Epithelial cell of esophagus (primary cell): ENCODE measurements around the gene PRELID1.
A peak's percentile ranks its signal among the peaks of the same experiment; 100 is the strongest.
"Not testable (repeated sequence)": the region's sequence is repeated elsewhere in the genome, so short reads cannot be mapped to it uniquely, and the experiment has no call there.

ENCODE experiments used
- DNase-seq: peaks from one replicate; pipeline ENCODE4 v3.0.0; 2010; ENCODE audit warnings: low read depth
- H3K4me3 ChIP-seq: 2 replicates; pipeline ENCODE4 v1.5.1; 2011; ENCODE audit warnings: mild to moderate bottlenecking, low read length, control low read depth
- TF ChIP-seq, protein P1 (sequence below): IDR thresholded peaks from 2 replicates; pipeline ENCODE4 v1.5.1; 2011; ENCODE audit warnings: low read depth, mild to moderate bottlenecking, low read length, control low read depth, inconsistent platforms; ENCODE audit not compliant: insufficient read depth; ENCODE audit errors: missing control alignments

PRELID1 gene

DNA sequence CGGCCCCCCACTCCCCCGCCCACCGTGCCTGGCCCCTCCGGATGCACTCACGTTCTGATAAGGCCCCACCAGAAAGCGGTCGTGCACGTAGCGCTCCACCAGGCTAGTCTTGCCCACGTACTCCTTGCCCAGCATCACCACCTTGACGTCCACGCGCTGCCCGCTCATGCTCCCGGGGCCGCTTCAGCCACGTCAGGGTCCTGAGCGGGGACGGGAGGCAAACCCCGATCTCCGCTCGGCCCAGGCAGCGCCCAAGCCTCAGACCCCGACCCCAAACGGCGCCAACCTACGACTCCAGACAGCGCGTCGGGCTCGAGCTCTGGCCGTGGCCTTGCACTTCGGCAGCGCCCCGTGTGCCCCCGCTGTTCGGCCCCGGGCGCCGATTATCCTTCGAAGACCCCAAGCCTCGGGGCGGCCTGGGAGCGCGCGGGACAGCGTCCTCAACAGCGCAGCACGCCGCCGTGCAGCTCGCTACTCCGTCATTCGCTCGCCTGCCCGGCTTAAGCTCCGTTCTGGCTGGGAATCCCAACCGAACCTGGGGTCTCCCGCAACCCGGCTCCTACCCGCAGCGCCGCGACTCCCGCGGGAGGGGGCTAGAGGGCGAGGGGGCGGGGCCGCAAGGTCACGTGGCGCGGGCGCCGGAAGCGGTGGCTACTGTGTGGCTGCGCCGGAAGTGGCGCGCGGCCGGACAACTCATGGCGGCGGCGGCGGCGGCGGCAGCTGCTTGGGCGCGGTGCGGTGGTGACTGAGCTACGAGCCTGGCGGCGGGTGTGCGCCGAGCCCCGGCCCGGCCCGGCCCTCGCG, at the start of gene PRELID1, which contains the start of gene RAB24:
TSS of gene PRELID1 (plus strand) at position 679 of the 804 bp plus-strand sequence. CDS start 187 bp downstream, outside the sequence.
TSS of gene RAB24 (minus strand) at position 599 of the 804 bp plus-strand sequence. CDS start at position 168, 431 bp downstream.
- DNase-seq = peak; percentile 91
- TF ChIP-seq, protein P1, sequence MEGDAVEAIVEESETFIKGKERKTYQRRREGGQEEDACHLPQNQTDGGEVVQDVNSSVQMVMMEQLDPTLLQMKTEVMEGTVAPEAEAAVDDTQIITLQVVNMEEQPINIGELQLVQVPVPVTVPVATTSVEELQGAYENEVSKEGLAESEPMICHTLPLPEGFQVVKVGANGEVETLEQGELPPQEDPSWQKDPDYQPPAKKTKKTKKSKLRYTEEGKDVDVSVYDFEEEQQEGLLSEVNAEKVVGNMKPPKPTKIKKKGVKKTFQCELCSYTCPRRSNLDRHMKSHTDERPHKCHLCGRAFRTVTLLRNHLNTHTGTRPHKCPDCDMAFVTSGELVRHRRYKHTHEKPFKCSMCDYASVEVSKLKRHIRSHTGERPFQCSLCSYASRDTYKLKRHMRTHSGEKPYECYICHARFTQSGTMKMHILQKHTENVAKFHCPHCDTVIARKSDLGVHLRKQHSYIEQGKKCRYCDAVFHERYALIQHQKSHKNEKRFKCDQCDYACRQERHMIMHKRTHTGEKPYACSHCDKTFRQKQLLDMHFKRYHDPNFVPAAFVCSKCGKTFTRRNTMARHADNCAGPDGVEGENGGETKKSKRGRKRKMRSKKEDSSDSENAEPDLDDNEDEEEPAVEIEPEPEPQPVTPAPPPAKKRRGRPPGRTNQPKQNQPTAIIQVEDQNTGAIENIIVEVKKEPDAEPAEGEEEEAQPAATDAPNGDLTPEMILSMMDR = peak; percentile 24
- peak within 1 kb of the TSS; percentile 89 for H3K4me3 ChIP-seq

DNA sequence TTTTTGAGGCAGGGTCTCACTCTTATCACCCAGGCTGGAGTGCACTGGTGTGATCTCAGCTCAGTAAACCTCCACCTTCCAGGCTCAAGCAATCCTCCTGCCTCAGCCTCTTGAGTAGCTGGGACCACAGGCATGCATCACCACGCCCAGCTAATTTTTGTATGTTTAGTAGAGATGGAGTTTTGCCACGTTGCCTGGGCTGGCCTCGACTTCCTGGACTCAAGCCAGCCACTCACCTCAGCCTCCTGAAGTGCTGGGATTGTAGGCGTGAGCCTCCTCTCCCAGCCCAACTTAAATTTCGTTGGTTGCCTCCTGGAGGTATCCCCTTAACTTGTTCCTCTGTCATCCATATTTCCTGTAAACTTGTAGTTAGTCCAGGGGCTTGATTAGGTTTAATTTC, 47.3 kb upstream of the PRELID1 start:
- TF ChIP-seq, protein P1 = no peak
- no peak overlapping the region for H3K4me3 ChIP-seq
- DNase-seq = peak; percentile 54

- H3K4me3 ChIP-seq, DNase-seq: not testable (repeated sequence)
These were observed 44.9 kb upstream of the PRELID1 start for GRCh38 chr5:177258711-177259110.

DNA sequence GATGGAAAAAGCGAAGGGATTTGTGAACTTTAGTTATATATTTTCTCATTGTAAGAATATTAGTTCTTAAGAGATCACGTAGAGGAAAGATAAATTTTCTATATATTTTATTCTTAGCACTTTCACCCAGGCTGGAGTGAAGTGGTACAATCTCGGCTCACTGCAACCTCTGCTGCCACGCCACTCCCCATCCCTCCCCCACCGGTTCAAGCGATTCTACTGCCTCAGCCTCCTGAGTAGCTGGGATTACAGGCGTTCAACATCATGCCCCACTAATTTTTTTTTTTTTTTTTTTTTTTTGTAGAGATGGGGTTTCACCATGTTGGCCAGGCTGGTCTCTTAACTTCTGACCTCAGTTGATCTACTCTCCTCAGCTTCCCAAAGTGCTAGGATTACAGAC, 42.6 kb upstream of the PRELID1 start:
- DNase-seq = no peak
- H3K4me3 ChIP-seq = no peak overlapping the region
- TF ChIP-seq, protein P1 = no peak

DNA sequence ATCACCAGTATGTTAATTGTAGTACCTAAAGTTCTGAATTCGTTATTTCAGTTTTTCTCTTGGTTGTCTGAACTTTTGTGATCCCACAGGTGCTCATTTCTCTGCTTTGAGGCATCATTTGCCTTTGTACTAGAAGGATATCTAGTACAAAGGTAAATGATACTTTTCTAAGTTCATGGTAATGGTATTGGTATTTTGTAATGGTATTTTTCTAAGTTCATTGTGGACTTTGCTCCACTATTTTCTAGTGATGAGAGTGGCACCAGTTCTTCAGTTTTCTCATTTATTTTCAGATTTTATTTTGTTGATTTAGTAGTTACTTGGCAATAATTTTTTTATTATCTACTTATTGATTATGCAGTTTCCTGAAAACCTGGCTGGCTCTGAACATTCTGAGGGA, 42.1 kb upstream of the PRELID1 start:
- TF ChIP-seq, protein P1 = no peak
- H3K4me3 ChIP-seq = no peak overlapping the region
- no peak for DNase-seq

- TF ChIP-seq, protein P1 = no peak
- no peak overlapping the region for H3K4me3 ChIP-seq
- DNase-seq = no peak
These were observed 39.4 kb upstream of the PRELID1 start for GRCh38 chr5:177264178-177264577.

DNA sequence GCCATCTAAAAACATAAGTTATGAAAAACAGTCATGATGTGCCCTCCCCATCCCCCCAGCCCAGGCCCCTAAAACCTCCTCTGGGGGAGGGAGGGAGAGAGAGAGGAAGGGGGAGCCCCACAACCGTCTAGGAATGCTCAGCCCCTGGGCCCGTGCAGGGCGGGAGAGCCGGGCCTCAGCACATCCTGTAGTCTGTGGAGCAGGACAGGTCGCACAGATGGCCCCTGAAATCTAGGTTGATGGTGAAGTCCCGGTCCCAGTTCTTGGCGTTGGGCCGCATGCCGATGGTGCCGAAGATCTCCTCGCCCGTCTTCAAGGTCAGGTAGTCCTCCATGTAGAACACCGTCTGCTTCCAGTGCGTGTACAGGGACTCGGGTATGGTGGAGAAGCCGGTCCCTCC, 38.2 kb upstream of the PRELID1 start:
- TF ChIP-seq, protein P1 = no peak
- H3K4me3 ChIP-seq = no peak overlapping the region
- no peak for DNase-seq
